Smooth muscle cell (in vitro differentiated cells): ENCODE data around the gene TDRD10. TPM values are rescaled to one million over a fixed set of nuclear protein-coding genes. Genes with fewer than 3 reads are reported as not detected.

Experiments used
- DNase-seq: peaks from one replicate; lab custom pipeline; 2025; ENCODE audit not compliant: unreplicated experiment; lab: John Stamatoyannopoulos, UW
- H2AFZ ChIP-seq: fragments of 200-600 bp; sonication (generic); 2 replicates; pipeline ENCODE4 v1.6.0; 2016; ENCODE audit warnings: antibody characterized with exemption, low read depth, mild to moderate bottlenecking
- H3F3A ChIP-seq: fragments of 200-600 bp; sonication (generic); 2 replicates; pipeline ENCODE4 v1.6.0; 2017; ENCODE audit warnings: antibody characterized with exemption, low read depth
- H3K27ac ChIP-seq: fragments of 200-600 bp; sonication (generic); 2 replicates; pipeline ENCODE4 v1.5.1; 2016; ENCODE audit warnings: low read depth, mild to moderate bottlenecking
- H3K27me3 ChIP-seq: fragments of 200-600 bp; sonication (generic); 2 replicates; pipeline ENCODE4 v1.6.1; 2016; ENCODE audit warnings: low read depth, mild to moderate bottlenecking
- H3K36me3 ChIP-seq: fragments of 200-600 bp; sonication (generic); 2 replicates; pipeline ENCODE4 v1.5.1; 2016; ENCODE audit warnings: low read depth
- H3K4me1 ChIP-seq: fragments of 200-600 bp; sonication (generic); 2 replicates; pipeline ENCODE4 v1.5.1; 2016; ENCODE audit warnings: low read depth
- H3K4me2 ChIP-seq: fragments of 200-600 bp; sonication (generic); 2 replicates; pipeline ENCODE4 v1.6.0; 2016; ENCODE audit warnings: mild to moderate bottlenecking
- H3K4me3 ChIP-seq: fragments of 200-600 bp; sonication (generic); 2 replicates; pipeline ENCODE4 v1.5.1; 2016; ENCODE audit warnings: mild to moderate bottlenecking
- H3K79me2 ChIP-seq: fragments of 200-600 bp; sonication (generic); 2 replicates; pipeline ENCODE4 v1.6.0; 2016; ENCODE audit warnings: low read depth, mild to moderate bottlenecking
- H3K9ac ChIP-seq: fragments of 200-600 bp; sonication (generic); 2 replicates; pipeline ENCODE4 v1.6.0; 2016; ENCODE audit warnings: low read depth
- H3K9me3 ChIP-seq: fragments of 200-600 bp; sonication (generic); replicated peaks from 2 replicates; pipeline ENCODE4 v1.5.1; 2016; ENCODE audit warnings: low read depth
- H4K20me1 ChIP-seq: fragments of 200-600 bp; sonication (generic); 2 replicates; pipeline ENCODE4 v1.6.0; 2016; ENCODE audit warnings: low read depth
- WGBS: methylation state at CpG from one replicate; pipeline ENCODE4 v1.1.7; 2016; ENCODE audit warnings: low lambda C conversion rate; 5-methylcytosine and 5-hydroxymethylcytosine counted together
- polyA plus RNA-seq: library from polyadenylated mRNA; unstranded; fragments of >200 nt; fragmentation: Nextera tagmentation; extraction: Ambion mirVana; gene quantifications from 2 replicates; pipeline ENCODE4 v1.2.1, GENCODE V29; 2016
- total RNA-seq: library from RNA; depleted of rRNA; stranded (reverse); fragments of >200 nt; gene quantifications from 2 replicates; pipeline ENCODE4 v1.2.3, GENCODE V29; 2014
- TF ChIP-seq, protein P1 (sequence below): fragments of 200-600 bp; sonication (generic); IDR thresholded peaks from 2 replicates; pipeline ENCODE4 v1.5.1; 2017; ENCODE audit warnings: borderline replicate concordance, mild to moderate bottlenecking, antibody characterized with exemption; ENCODE audit not compliant: insufficient read depth, poor library complexity, severe bottlenecking

TDRD10 gene, protein sequence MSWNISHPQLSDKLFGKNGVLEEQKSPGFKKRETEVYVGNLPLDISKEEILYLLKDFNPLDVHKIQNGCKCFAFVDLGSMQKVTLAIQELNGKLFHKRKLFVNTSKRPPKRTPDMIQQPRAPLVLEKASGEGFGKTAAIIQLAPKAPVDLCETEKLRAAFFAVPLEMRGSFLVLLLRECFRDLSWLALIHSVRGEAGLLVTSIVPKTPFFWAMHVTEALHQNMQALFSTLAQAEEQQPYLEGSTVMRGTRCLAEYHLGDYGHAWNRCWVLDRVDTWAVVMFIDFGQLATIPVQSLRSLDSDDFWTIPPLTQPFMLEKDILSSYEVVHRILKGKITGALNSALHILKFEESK
- 0.13 TPM in 1 of 2 replicates, not detected in the other for total RNA-seq
- polyA plus RNA-seq = 0.11 TPM in 1 of 2 replicates, not detected in the other

DNA sequence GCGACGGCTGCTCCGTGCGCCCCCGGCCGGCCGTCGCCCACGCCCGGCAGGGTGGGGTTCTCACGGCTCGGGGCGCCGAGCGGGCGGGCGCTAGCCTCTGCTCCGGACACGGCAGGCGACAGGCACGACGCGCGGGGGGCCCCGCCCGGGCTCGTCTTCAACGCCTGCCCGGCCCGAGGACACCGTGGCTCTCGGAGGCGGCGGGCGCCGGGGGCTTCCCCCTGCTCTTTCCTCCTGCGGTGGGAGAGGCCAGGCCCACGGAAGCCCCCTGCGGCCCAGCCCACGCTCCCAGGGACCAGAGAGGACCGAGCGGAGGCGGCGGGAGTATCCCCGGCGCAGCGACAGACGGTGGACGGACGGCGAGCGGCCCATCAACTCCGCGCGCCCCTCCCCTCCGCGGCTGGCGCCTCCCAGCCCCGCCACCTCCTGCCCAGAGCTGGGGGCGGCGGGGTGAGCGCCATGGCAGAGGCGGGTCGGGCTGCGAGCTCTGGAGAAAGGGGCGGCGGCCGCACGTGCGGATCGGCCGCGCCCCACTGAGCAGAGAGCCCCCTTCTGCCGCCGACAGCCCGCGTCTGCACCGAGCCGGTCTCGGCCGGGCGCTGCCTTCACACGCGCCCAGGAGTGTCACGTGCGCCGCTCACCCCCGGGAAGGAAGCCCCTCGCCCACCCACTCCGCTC, at the start of gene TDRD10, which contains the start of gene SHE:
Gene TDRD10 (plus strand): TSS at position 154 of the 678 bp plus-strand sequence. CDS start 4,685 bp downstream, outside the sequence.
Gene SHE (minus strand): TSS at position 347 of the 678 bp plus-strand sequence. CDS start 386 bp downstream, outside the sequence.
- H4K20me1 ChIP-seq = no peaks in the 10 kb centered on the region
- peaks cover 75% of the 10 kb centered on the region for H3K27me3 ChIP-seq
- DNase-seq = no peak
- no peaks in the 10 kb centered on the region for H3K9me3 ChIP-seq
- H2AFZ ChIP-seq = peak within 1 kb of the TSS; percentile 54
- 9% methylated on average over 46 of the region's 90 CpGs for WGBS
- H3K27ac ChIP-seq = no peak within 1 kb of the TSS
- H3K4me1 ChIP-seq = peaks cover 5% of the 10 kb centered on the region
- H3K36me3 ChIP-seq = no peaks in the 10 kb centered on the region
- peak within 1 kb of the TSS; percentile 44 for H3K4me3 ChIP-seq
- TF ChIP-seq, protein P1, sequence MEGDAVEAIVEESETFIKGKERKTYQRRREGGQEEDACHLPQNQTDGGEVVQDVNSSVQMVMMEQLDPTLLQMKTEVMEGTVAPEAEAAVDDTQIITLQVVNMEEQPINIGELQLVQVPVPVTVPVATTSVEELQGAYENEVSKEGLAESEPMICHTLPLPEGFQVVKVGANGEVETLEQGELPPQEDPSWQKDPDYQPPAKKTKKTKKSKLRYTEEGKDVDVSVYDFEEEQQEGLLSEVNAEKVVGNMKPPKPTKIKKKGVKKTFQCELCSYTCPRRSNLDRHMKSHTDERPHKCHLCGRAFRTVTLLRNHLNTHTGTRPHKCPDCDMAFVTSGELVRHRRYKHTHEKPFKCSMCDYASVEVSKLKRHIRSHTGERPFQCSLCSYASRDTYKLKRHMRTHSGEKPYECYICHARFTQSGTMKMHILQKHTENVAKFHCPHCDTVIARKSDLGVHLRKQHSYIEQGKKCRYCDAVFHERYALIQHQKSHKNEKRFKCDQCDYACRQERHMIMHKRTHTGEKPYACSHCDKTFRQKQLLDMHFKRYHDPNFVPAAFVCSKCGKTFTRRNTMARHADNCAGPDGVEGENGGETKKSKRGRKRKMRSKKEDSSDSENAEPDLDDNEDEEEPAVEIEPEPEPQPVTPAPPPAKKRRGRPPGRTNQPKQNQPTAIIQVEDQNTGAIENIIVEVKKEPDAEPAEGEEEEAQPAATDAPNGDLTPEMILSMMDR = no peak
- no peaks in the 10 kb centered on the region for H3K79me2 ChIP-seq
- no peak within 1 kb of the TSS for H3K9ac ChIP-seq
- peak within 1 kb of the TSS; percentile 84 for H3K4me2 ChIP-seq
- H3F3A ChIP-seq = no peaks in the 10 kb centered on the region

DNA sequence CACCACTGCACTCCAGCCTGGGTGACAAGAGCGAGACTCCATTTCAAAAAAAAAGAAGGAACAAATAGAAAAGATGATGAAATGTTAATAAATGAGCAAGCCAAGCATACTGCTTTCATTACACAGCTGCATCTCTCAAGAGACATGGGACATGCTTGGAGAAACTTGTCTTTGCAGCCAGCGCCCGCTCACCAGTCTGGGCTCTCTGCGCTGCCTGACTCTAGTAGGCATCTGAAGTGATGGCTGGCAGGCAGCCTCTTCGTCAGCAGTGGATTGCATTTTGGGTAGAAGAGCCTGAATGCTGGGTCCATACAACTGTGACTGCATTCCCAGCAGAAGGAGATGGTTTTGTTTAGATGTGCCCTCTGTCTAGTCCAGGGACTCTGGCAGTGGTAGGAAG, 48.9 kb upstream of the TDRD10 start:
- no peak overlapping the region for H3K27ac ChIP-seq
- 97% methylated on average over 5 of the region's 5 CpGs for WGBS
- no peaks in the 10 kb centered on the region for H3K36me3 ChIP-seq
- H3K9me3 ChIP-seq = no peaks in the 10 kb centered on the region
- no peaks in the 10 kb centered on the region for H3K27me3 ChIP-seq
- peaks cover 1% of the 10 kb centered on the region for H3K4me1 ChIP-seq
- peaks cover 5% of the 10 kb centered on the region for H3F3A ChIP-seq
- no peaks in the 10 kb centered on the region for H3K79me2 ChIP-seq
- H3K4me3 ChIP-seq = no peak overlapping the region
- DNase-seq = no peak
- no peaks in the 10 kb centered on the region for H4K20me1 ChIP-seq
- no peak overlapping the region for H3K9ac ChIP-seq
- no peak overlapping the region for H3K4me2 ChIP-seq
- no peak overlapping the region for H2AFZ ChIP-seq
- TF ChIP-seq, protein P1 = no peak

DNA sequence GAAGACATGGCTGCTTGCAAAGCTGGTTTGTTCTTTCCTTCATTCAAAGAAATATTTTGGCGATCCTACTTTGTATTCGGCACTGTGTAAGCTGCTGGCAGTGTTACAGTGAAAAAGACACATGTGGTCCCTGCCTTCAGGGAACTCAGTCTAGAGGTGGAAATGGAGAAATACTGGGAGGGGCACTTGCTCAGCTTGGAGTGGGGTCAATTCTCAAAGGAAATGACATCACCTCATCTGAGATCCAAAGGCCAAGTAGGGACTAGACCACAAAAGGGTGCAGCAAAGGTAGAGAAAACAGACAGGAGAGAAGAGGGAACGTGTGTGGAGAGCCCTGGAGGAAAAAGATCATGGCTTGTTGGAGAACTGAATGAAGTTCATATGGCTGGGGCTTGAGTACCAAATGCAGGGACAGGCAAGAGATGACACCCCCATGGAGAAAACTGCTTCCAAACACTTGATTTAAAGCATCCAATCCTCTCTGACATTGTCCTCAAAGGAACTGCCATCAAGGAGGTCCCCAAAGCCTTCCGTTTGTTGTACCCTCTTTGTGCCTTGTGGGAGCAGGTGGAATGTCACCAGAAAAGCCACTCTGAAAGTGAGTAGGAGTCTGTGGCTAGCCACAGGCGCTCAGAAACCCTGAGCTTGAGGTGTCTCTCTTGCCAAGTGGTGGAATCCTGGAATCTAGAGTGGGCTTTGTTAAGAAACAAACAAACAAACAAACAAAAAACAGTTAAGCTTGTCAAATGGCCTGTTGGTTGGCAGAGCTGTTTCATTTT, 48.3 kb upstream of the TDRD10 start:
- Histone ChIP-seq H3K4me1 (no peaks in the 10 kb centered on the region), H3K79me2 (no peaks in the 10 kb centered on the region), H3F3A (no peaks in the 10 kb centered on the region), H4K20me1 (no peaks in the 10 kb centered on the region), H3K27ac (no peak overlapping the region), H3K9me3 (no peaks in the 10 kb centered on the region), H3K4me3 (no peak overlapping the region), H3K27me3 (no peaks in the 10 kb centered on the region), H3K9ac (no peak overlapping the region), H2AFZ (no peak overlapping the region), H3K36me3 (no peaks in the 10 kb centered on the region), H3K4me2 (no peak overlapping the region)
- no peak for DNase-seq
- WGBS = 84% methylated on average over 5 of the region's 5 CpGs
- TF ChIP-seq, protein P1 = no peak
